Femur (tissue), 1 donor: ENCODE data around the gene NAA10.

Experiments used
- DNase-seq: peaks from one replicate; pipeline ENCODE4 v3.0.0-alpha.2; 2017

Gene NAA10

DNA sequence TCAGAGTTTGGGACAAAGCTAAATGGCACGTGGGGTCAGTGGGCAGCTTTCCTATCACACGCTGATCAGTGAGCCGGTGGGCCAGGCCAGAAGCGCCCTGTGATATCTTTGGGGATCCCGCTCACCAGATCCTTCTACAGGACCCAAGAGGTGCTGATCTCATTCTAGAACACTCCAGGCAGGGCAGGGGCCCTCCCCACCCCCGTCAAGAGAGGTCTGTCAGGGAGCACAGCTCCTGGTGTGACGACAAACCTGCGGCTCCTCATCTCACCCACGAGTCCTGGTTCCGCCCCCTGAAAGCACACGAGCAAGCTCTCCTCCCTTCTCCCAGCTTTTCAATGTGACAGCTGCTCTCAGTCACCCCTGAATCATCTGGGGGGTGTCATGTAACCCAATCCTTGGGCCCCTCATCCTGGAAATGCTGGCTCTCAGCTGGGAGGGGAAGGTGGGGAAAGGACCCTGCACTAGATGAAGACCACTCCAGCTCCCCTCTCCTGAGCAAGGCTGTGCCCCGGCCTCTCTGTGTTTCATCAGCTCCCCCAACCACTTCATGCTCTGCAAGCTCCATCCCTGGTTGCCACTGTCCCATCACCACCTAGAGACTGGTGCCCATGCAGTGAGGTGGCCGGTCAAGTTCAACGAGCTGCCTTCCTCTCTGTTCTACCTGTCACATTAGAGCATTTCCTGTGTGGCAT, 32.2 kb upstream of the NAA10 start:
- no peak for DNase-seq

GRCh38 chrX:153966283-153966688, 31.4 kb upstream of the NAA10 start:
- no peak for DNase-seq

GRCh38 chrX:153965406-153965805, 30.6 kb upstream of the NAA10 start:
- no peak for DNase-seq

- no peak for DNase-seq
These were observed 29.3 kb upstream of the NAA10 start for GRCh38 chrX:153964105-153964504.

DNA sequence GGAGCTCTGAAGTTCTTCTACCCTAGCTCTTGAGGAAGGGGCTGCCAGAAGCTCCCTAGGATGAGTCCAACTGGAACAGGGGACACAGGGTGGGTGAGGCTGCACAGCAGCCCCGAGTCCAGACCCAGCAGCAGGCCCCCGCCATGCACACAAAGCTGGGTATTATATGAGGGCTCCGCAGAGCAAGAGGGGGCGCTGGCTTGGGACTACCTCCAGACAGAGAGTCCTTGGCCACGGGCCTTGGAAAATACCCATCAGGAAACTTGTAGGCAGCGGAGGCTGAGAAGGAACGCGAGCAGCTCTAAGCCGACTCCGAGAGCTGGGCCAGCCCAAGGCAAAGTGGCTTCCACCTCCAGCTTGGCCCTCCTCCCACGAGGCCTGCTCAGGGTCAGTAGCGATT, 28.7 kb upstream of the NAA10 start:
- DNase-seq = no peak

DNA sequence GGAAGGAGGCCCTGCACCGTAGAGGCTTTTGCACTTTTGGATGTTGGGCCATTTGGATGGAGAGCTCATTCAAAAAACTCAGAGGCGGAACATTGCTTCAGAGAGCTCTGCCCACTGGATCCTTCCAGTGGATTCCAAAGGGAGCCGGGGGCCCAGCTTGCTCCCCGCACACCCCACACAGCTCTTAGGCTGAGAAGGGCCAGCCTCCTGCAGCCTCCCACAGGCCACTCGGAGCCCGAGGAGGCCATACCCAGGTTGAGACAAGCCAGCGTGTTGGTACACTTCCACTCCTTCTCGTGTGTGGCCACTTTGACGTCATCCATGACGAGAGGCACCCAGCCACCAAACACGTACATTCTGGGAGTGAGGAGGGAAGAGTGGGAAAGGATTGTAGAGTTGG, 26.5 kb upstream of the NAA10 start:
- no peak for DNase-seq

DNA sequence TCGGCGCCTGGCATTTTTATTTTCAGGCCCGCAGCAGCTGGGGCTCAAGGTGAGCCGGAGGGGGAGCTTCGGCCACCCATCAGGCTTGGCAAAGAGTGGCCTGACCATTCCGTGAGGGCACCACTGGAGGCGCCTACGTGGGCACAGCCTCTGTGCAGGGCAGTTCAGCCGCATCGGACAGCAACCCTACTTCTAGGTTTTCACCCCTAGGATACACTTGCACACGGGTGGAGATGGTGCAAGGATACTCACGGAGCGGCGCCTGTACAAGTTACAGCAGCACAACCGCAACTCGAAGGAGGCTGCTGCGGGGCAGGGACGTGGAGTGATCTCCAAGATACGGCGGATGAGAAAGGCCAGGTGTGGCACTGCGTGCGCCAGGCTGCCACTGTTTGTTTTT, 25.9 kb upstream of the NAA10 start:
- no peak for DNase-seq

DNA sequence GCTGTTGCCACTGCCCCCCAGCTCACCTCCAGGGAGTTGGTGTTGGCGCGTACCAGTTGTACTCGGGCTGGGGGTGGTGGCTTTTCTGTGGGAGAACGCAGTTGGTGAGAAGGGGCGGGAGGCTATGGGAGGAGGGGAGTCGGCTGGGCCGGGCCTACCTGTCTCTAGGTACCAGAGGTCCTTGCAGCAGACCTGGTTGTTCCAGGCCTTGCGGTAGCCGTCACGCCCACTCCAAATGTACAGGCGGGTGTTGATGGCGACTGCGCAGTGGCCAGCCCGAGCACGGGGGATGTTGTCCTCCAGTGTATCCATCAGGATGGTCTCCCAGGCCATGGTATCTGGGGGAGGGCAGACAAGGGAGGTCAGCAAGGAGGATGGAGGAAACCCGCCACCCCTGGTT, 25.2 kb upstream of the NAA10 start:
- no peak for DNase-seq

- no peak for DNase-seq
These were observed 24.8 kb upstream of the NAA10 start for GRCh38 chrX:153959649-153960048.

DNA sequence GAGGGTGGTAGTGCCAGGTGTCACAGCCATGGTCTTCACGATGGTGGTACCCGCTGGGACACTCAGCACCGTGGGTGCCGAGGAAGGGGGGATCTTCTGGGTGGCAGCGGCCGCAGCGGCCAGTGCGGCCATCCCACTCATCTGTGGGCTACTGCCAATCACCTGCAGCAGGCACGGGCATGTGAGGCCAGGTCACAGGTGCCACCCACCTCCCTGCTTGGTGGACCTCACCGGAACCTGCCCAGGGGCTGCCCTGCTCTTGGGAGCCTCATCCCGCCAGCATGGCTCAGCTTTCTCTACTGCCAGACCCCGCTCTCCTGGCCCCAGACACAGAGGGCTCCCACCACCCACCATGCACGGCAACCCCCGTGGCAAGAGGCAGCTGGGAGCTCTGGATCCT, 23.8 kb upstream of the NAA10 start:
- no peak for DNase-seq

- no peak for DNase-seq
These were observed 22.4 kb upstream of the NAA10 start for GRCh38 chrX:153957224-153957623.

- DNase-seq = no peak
These were observed 21.4 kb upstream of the NAA10 start for GRCh38 chrX:153956044-153956907.

GRCh38 chrX:153955228-153955732, 20.4 kb upstream of the NAA10 start:
- DNase-seq = no peak

DNA sequence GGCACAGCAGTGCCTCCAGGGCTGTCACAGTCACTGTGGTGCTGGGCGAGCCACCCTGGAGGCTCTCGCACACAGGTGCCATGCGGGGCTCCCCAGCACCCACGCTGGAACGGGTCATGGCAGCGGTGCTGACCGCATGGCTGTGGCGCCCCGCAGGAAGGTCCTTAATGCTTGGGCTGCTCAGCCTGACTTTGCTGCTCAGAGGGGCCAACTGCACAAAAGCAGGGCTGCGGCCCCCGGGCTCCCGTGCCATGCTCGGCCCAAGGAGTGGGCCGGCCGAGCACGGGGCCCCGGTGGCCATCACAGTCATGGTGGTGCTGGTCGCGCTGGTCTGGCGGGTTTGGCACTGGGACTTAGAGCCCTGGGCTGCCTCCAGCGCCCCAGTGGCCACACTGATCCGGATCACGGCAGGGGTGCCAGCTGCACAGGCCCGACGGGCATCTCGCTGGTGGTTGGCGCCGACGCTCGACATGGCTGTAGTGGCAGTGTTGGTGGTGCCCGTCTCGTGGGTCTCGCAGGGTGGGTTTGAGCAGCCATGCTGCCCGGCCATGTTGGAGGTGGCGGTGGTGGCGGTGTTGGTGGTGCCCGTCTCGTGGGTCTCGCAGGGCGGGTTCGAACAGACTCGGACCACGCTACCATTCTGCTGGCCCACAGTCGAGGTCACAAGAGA, 19.9 kb upstream of the NAA10 start:
- DNase-seq = no peak

DNA sequence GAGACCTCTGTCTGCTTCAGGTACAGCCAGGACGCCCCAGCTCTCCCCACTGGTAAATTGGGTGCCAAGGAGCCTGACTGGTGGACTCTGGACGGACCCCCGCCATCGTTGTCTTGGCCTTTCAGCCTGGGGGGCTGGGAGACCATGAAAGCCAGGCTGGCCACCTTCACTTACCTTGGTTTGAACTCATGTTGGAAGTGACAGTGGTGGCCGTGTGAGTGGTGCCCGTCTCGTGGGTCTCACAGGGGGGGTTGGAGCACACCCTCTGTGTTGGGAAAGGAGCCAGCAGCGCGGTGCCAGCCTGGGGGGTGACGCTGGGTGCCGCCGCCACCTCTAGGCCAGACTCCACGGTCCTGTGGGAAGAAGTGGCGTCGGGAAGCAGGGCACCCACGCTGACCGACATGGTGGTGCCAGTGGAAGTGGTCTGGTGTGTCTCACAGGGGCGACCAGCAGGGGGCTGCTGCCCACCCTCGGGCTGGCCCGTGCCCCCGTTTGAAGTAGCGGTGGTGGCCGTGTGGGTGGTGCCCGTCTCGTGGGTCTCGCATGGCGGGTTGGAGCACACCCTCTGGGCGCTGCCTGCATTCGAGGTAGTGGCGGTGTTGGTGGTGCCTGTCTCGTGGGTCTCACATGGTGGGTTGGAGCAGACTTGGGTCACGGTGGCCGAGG, 19.2 kb upstream of the NAA10 start:
- no peak for DNase-seq

GRCh38 chrX:153953342-153953830, 18.5 kb upstream of the NAA10 start:
- DNase-seq = peak; percentile 82

DNA sequence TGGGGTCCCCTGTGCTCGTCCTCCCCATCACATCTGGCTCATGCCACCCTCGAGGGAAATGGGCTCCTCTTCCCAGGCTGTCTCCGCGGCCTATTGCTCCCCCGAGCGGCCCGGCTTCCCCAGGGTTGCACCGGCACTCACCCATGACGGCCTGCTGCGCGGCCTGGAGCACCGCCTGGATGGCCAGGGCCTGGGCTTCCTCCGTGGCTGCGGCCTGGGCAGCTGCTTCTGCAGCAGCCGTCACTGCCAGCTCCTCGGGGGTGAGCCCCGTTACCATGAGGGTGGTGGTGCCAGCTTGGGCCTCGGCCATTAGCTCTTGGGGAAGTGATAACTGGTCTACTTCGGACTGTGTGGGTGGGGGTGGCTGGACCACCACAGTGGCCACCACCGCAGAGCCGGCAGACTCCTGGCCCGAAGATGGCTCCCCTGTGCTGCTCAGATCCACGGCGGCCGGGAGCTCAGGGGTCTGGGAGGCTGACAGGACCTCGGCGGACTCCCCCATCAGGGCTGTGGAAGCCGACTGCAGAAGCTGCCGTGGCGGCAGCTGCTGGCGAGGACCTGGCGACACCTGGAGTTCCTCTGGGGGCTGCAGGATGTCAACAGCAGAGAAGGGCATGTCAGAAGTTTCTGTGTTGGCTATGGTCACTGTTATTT, 17.7 kb upstream of the NAA10 start:
- no peak for DNase-seq

- no peak for DNase-seq
These were observed 17.0 kb upstream of the NAA10 start for GRCh38 chrX:153951683-153952372.

GRCh38 chrX:153950127-153950526, 15.3 kb upstream of the NAA10 start:
- no peak for DNase-seq

DNA sequence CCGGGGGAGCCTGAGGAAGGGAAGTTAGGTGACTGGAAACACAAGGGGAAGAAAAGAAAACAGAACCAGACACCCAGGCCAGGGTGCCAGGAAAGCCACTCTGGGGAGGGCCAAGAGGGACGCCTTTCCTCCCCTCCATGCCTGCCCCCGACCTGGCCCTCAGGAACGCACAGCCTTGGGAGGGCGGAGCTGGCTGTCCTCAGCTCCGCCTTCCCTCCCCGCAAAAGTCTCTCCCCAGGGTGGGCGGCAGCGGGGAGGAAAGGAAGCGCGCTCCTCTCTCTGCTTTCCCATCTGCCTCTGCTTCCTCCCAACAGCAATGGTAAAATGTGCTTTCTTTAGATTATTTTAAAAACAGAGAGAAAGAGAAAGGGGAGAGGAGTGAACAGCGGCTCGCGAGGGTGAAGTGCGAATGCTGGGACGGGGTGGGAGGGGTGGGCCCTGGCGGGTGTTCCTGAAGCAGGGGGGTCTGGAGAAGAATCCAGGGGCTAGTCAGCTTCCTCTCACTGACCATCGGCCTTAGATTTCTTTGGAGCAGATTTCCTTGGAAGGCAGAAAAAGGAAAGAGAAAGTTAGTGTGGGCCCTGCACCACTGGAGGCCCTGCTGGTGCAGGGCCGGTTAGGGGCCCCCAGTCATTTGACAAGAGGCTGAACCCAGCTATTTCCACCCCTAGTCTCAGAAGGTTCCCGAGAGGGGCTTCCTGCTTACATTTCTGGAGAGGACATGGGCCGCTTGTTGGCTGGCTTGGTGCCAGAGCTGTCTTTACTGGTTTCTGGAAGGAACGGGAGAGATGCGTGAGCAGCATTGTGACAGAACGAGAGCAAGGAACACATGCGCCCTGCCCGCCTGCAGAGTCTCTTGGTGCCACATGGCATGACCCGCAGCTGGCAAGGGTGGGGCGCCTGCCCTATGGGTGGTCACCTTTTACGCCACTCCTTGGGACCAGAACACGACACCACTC, 14.3 kb upstream of the NAA10 start:
- no peak for DNase-seq
